HepG2 (cell line): Measurements from ENCODE around the gene PRSS23. TPM values are rescaled to one million over a fixed set of nuclear protein-coding genes. Genes with fewer than 3 reads are reported as not detected.

Source experiments
- ATAC-seq: fragments of 200-7000 bp; cut with Tn5 transposase; 3 replicates; pipeline ENCODE4 v1.9.1; 2020; ENCODE audit warnings: mild to moderate bottlenecking, moderate library complexity
- BruUV-seq: library from RNA; stranded (reverse); fragments of 400-500 nt; replicated peaks from 2 replicates; lab custom pipeline; 2021; lab: Mats Ljungman, UMichigan
- CTCF ChIA-PET: fragments of 300-600 bp; formaldehyde crosslinking; extraction: SDS; loops from one replicate; lab custom pipeline; 2021; ENCODE audit warnings: low total read pairs, inconsistent platforms, low intra/inter-chr PET ratio; lab: Yijun Ruan, JAX
- POLR2A ChIA-PET: fragments of 350-600 bp; sonication (Branson Sonifier 250); formaldehyde crosslinking; loops from one replicate; lab custom pipeline; 2020; ENCODE audit warnings: antibody characterized with exemption, inconsistent platforms; lab: Yijun Ruan, JAX
- DNase-seq: peaks from one replicate; pipeline ENCODE4 v3.0.0-alpha.2; 2015; ENCODE audit warnings: low spot score
- FAIRE-seq: peaks from 3 replicates; lab custom pipeline; 2011; peaks lifted over from hg19 to GRCh38; lab: Jason Lieb, UNC
- H2AFZ ChIP-seq: one replicate; pipeline ENCODE4 v1.6.1; 2011; ENCODE audit warnings: low read length, inconsistent platforms
- H3K27ac ChIP-seq: fragments of 300-600 bp; 3 replicates; pipeline ENCODE4 v1.8.0; 2011; ENCODE audit warnings: mixed run types, mild to moderate bottlenecking, mixed read lengths, low read length, inconsistent platforms; ENCODE audit not compliant: insufficient read depth; ENCODE audit errors: extremely low read length
- H3K27me3 ChIP-seq, 2 experiments: fragments of 200-600 bp in 1 of 2; 2 replicates in 1 of 2; 3 replicates in 1 of 2; pipeline versions ENCODE4 v1.6.0 to v1.8.0; 2011; ENCODE audit warnings: low read length in 2 of 2, mild to moderate bottlenecking in 2 of 2, moderate library complexity in 2 of 2, inconsistent platforms in 1 of 2; ENCODE audit not compliant: insufficient read depth in 2 of 2, control insufficient read depth in 1 of 2
- H3K36me3 ChIP-seq, 2 experiments: fragments of 200-600 bp in 1 of 2; replicated peaks in 1 of 2; 2 replicates in 1 of 2; 3 replicates in 1 of 2; pipeline versions ENCODE4 v1.5.1 to v1.8.0; 2011; ENCODE audit warnings: low read length in 2 of 2, inconsistent platforms in 1 of 2; ENCODE audit not compliant: insufficient read depth in 2 of 2, control insufficient read depth in 1 of 2
- H3K4me1 ChIP-seq: 2 replicates; pipeline ENCODE4 v1.5.1; 2012; ENCODE audit warnings: low read length, inconsistent platforms; ENCODE audit not compliant: insufficient read depth
- H3K4me2 ChIP-seq: 2 replicates; pipeline ENCODE4 v1.6.0; 2011; ENCODE audit warnings: low read depth, low read length, inconsistent platforms
- H3K4me3 ChIP-seq, 3 experiments: fragments of 200-600 bp in 1 of 3; sonication (generic), shearing (Covaris generic) in 1 of 3; replicated peaks in 1 of 3; 2 replicates each; pipeline ENCODE4 v1.5.1; 2011 to 2016; ENCODE audit warnings: low read length in 3 of 3, inconsistent platforms in 2 of 3, low read depth in 2 of 3, mild to moderate bottlenecking in 2 of 3, control low read depth in 1 of 3, mixed read lengths in 1 of 3; ENCODE audit not compliant: insufficient read depth in 1 of 3
- H3K79me2 ChIP-seq: one replicate; pipeline ENCODE4 v1.6.1; 2011; ENCODE audit warnings: low read length, inconsistent platforms; ENCODE audit not compliant: insufficient read depth
- H3K9ac ChIP-seq: 2 replicates; pipeline ENCODE4 v1.6.0; 2011; ENCODE audit warnings: mild to moderate bottlenecking, low read depth, low read length, inconsistent platforms; ENCODE audit not compliant: insufficient read depth
- H3K9me3 ChIP-seq: 2 replicates; pipeline ENCODE4 v1.5.1; 2012; ENCODE audit warnings: mild to moderate bottlenecking, low read length
- H4K20me1 ChIP-seq: 2 replicates; pipeline ENCODE4 v1.6.0; 2011; ENCODE audit warnings: inconsistent platforms, mild to moderate bottlenecking, low read length, moderate library complexity; ENCODE audit not compliant: insufficient read depth
- ASH2L ChIP-seq: fragments of 300-600, 200-600 bp; sonication (generic); IDR thresholded peaks from 2 replicates; pipeline ENCODE4 v1.7.0; 2017; ENCODE audit warnings: low read depth, mild to moderate bottlenecking, moderate library complexity, mixed read lengths, low read length; ENCODE audit not compliant: insufficient read length
- BORCS8-MEF2B ChIP-seq: sonication (generic); formaldehyde crosslinking; IDR thresholded peaks from 2 replicates; pipeline ENCODE4 v1.8.0; 2022; ENCODE audit warnings: mild to moderate bottlenecking, missing genetic modification reagents
- ETV5 ChIP-seq: IDR thresholded peaks from 2 replicates; pipeline ENCODE4 v1.6.1; 2018; ENCODE audit warnings: missing biosample characterization, missing genetic modification reagents, inconsistent platforms, borderline replicate concordance
- KDM2A ChIP-seq: sonication (generic); formaldehyde crosslinking; IDR thresholded peaks from 2 replicates; pipeline ENCODE4 v1.4.0; 2020; ENCODE audit warnings: low read depth, missing genetic modification reagents, borderline replicate concordance
- MBD4 ChIP-seq: IDR thresholded peaks from 2 replicates; pipeline ENCODE4 v1.6.1; 2012; ENCODE audit warnings: low read length, inconsistent platforms, borderline replicate concordance
- PCBP2 ChIP-seq: fragments of 200-400 bp; formaldehyde crosslinking; optimal IDR thresholded peaks from 2 replicates; pipeline ENCODE3; 2018; ENCODE audit warnings: low read length, low read depth; ENCODE audit not compliant: poor library complexity, severe bottlenecking
- THYN1 ChIP-seq: sonication (generic); formaldehyde crosslinking; IDR thresholded peaks from 2 replicates; pipeline ENCODE4 v1.8.1; 2023; ENCODE audit warnings: low read depth, mild to moderate bottlenecking, moderate library complexity, missing genetic modification reagents, borderline replicate concordance
- ZBTB7B ChIP-seq: sonication (generic); formaldehyde crosslinking; IDR thresholded peaks from 2 replicates; pipeline ENCODE4 v1.4.0; 2020; ENCODE audit warnings: missing genetic modification reagents
- ZNF282 ChIP-seq: fragments of 450-650 bp; IDR thresholded peaks from 2 replicates; pipeline ENCODE4 v1.6.1; 2018; ENCODE audit not compliant: partially characterized antibody
- ZNF569 ChIP-seq: sonication (generic); formaldehyde crosslinking; IDR thresholded peaks from 2 replicates; pipeline ENCODE4 v1.5.0; 2020; ENCODE audit warnings: mild to moderate bottlenecking, missing genetic modification reagents, moderate library complexity, borderline replicate concordance
- ZNF891 ChIP-seq: sonication (generic); formaldehyde crosslinking; IDR thresholded peaks from 2 replicates; pipeline ENCODE4 v1.5.0; 2020; ENCODE audit warnings: mild to moderate bottlenecking, missing genetic modification reagents
- ZSCAN31 ChIP-seq: sonication (generic); formaldehyde crosslinking; IDR thresholded peaks from 2 replicates; pipeline ENCODE4 v1.5.0; 2020; ENCODE audit warnings: low read depth, mild to moderate bottlenecking, missing genetic modification reagents
- WGBS: methylation state at CpG from one replicate; pipeline ENCODE4 v1.1.6; 2017; ENCODE audit warnings: low lambda C conversion rate; 5-methylcytosine and 5-hydroxymethylcytosine counted together
- in situ Hi-C: cut with HindIII; loops from 2 replicates; pipeline ENCODE4 v1.10.0; 2017; ENCODE audit warnings: low pct_unique_long_range_greater_than_20kb; ENCODE audit not compliant: extremely low pct_ligation_motif_present
- intact Hi-C: fragments of 100-400 bp; cut with micrococcal nuclease; formaldehyde crosslinking; loops from one replicate; pipeline ENCODE4 v1.10.0; 2022; ENCODE audit not compliant: unreplicated experiment
- polyA plus RNA-seq, 8 experiments: library from polyadenylated mRNA; depleted of rRNA in 3 of 8; stranded (reverse) in 7 of 8; unstranded in 1 of 8; fragments of >200 nt; fragmentation: Illumina TruSeq in 4 of 8; extraction: Trizol in 4 of 8; gene quantifications; 2 replicates each; pipeline versions ENCODE4 v1.2.1 to v1.2.3, GENCODE V29; 2011 to 2016; ENCODE audit warnings: low read depth in 4 of 8, missing spikeins in 1 of 8, mixed read lengths in 1 of 8; ENCODE audit not compliant: insufficient read depth in 1 of 8
- total RNA-seq, 5 experiments: library from RNA; depleted of rRNA; stranded (reverse); fragments of >200 nt; fragmentation: Illumina TruSeq; extraction: Trizol; gene quantifications; 2 replicates each; pipeline ENCODE4 v1.2.3, GENCODE V29; 2016; ENCODE audit warnings: low read depth in 1 of 5
- TF ChIP-seq, protein P1 (sequence below): sonication (generic); formaldehyde crosslinking; IDR thresholded peaks from 2 replicates; pipeline ENCODE4 v1.9.0; 2021; ENCODE audit warnings: mild to moderate bottlenecking, missing genetic modification reagents
- TF ChIP-seq, protein P2 (sequence below): sonication (generic); formaldehyde crosslinking; IDR thresholded peaks from 2 replicates; pipeline ENCODE4 v1.8.0; 2022; ENCODE audit warnings: missing genetic modification reagents, mild to moderate bottlenecking, borderline replicate concordance
- TF ChIP-seq, protein P3 (sequence below): sonication (generic); formaldehyde crosslinking; IDR thresholded peaks from 2 replicates; pipeline ENCODE4 v1.4.0; 2020; ENCODE audit warnings: missing genetic modification reagents

The PRSS23 gene
- total and polyA plus RNA-seq, 2 of the 13 experiments (the other 11 are each of a cell fraction or from before 2014, with no cell fraction given) = 0.20 to 0.30 TPM

DNA sequence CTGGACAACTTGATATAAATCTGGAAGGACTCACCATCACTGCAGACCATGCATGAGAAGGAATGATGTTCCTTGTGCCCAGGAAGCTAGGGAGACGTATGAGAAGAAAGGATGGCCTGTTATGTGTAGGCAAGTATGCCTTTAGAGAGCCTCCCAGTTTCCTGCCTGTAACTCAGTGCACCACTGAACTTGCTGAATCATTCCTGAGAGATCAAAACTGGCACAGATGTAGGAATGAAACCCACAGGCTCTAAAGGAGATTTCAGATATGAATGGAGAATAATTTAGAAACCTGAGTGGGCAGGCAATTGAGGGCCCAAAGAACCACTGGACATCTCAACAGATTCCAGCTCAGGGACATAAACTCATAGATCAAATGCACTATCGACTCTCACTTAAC is 38.4 kb upstream of the PRSS23 start (continued):
- TF ChIP-seq ZNF891 (no peak), PCBP2 (no peak), BORCS8-MEF2B (CRISPR knock-in tag) (no peak), KDM2A (CRISPR knock-in tag) (no peak), ETV5 (no peak), ZNF282 (no peak)
- TF ChIP-seq, protein P1, sequence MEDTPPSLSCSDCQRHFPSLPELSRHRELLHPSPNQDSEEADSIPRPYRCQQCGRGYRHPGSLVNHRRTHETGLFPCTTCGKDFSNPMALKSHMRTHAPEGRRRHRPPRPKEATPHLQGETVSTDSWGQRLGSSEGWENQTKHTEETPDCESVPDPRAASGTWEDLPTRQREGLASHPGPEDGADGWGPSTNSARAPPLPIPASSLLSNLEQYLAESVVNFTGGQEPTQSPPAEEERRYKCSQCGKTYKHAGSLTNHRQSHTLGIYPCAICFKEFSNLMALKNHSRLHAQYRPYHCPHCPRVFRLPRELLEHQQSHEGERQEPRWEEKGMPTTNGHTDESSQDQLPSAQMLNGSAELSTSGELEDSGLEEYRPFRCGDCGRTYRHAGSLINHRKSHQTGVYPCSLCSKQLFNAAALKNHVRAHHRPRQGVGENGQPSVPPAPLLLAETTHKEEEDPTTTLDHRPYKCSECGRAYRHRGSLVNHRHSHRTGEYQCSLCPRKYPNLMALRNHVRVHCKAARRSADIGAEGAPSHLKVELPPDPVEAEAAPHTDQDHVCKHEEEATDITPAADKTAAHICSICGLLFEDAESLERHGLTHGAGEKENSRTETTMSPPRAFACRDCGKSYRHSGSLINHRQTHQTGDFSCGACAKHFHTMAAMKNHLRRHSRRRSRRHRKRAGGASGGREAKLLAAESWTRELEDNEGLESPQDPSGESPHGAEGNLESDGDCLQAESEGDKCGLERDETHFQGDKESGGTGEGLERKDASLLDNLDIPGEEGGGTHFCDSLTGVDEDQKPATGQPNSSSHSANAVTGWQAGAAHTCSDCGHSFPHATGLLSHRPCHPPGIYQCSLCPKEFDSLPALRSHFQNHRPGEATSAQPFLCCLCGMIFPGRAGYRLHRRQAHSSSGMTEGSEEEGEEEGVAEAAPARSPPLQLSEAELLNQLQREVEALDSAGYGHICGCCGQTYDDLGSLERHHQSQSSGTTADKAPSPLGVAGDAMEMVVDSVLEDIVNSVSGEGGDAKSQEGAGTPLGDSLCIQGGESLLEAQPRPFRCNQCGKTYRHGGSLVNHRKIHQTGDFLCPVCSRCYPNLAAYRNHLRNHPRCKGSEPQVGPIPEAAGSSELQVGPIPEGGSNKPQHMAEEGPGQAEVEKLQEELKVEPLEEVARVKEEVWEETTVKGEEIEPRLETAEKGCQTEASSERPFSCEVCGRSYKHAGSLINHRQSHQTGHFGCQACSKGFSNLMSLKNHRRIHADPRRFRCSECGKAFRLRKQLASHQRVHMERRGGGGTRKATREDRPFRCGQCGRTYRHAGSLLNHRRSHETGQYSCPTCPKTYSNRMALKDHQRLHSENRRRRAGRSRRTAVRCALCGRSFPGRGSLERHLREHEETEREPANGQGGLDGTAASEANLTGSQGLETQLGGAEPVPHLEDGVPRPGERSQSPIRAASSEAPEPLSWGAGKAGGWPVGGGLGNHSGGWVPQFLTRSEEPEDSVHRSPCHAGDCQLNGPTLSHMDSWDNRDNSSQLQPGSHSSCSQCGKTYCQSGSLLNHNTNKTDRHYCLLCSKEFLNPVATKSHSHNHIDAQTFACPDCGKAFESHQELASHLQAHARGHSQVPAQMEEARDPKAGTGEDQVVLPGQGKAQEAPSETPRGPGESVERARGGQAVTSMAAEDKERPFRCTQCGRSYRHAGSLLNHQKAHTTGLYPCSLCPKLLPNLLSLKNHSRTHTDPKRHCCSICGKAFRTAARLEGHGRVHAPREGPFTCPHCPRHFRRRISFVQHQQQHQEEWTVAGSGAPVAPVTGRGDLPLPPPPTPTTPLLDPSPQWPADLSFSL = no peak

DNA sequence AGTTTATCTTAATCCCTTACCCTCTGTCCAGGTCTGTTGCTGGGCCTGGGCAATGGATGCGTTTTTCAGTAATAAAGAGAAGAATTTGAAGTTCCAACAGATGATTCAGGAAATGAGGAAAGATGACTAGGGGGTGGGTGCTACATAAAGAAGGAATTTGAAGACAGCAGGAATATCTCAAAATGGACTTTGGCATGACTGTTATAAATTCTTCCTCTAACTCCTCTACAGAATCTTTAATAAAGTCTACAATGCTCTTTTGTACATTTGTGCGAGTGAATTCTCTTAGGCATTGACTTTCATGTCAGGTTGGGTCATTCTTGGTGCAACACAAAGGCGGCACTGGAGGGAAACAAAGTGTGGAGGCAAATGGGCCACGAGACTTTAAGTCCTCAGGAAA is 35.1 kb upstream of the PRSS23 start:
- Histone ChIP-seq H4K20me1 (no peaks in the 10 kb centered on the region), H3K27ac (no peak overlapping the region), H3K36me3 (no peaks in the 10 kb centered on the region), H3K79me2 (no peaks in the 10 kb centered on the region), H3K4me3 (no peak overlapping the region), H3K4me2 (no peak overlapping the region), H3K4me1 (no peaks in the 10 kb centered on the region), H3K9me3 (no peaks in the 10 kb centered on the region), H3K9ac (no peak overlapping the region), H3K27me3 (0 out of 5 replicates have a peak, but pooled peaks cover 0 to 3% of the 10 kb centered on the region in 2 experiments), H2AFZ (no peak overlapping the region)
- CTCF ChIA-PET = no interaction called here
- intact Hi-C loops (no loop called here), in situ Hi-C loops (no loop called here)
- DNase-seq (no peak), FAIRE-seq (no peak), ATAC-seq (no peak)
- POLR2A ChIA-PET = no interaction called here
- no TSS peak for BruUV-seq
- 1% methylated on average over 4 of the region's 4 CpGs for WGBS
- TF ChIP-seq ZSCAN31 (CRISPR knock-in tag) (no peak), THYN1 (no peak), ZBTB7B (CRISPR knock-in tag) (no peak), ASH2L (no peak), MBD4 (no peak), ZNF569 (CRISPR knock-in tag) (no peak)
- TF ChIP-seq, protein P2, sequence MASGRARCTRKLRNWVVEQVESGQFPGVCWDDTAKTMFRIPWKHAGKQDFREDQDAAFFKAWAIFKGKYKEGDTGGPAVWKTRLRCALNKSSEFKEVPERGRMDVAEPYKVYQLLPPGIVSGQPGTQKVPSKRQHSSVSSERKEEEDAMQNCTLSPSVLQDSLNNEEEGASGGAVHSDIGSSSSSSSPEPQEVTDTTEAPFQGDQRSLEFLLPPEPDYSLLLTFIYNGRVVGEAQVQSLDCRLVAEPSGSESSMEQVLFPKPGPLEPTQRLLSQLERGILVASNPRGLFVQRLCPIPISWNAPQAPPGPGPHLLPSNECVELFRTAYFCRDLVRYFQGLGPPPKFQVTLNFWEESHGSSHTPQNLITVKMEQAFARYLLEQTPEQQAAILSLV = no peak
- TF ChIP-seq, protein P3, sequence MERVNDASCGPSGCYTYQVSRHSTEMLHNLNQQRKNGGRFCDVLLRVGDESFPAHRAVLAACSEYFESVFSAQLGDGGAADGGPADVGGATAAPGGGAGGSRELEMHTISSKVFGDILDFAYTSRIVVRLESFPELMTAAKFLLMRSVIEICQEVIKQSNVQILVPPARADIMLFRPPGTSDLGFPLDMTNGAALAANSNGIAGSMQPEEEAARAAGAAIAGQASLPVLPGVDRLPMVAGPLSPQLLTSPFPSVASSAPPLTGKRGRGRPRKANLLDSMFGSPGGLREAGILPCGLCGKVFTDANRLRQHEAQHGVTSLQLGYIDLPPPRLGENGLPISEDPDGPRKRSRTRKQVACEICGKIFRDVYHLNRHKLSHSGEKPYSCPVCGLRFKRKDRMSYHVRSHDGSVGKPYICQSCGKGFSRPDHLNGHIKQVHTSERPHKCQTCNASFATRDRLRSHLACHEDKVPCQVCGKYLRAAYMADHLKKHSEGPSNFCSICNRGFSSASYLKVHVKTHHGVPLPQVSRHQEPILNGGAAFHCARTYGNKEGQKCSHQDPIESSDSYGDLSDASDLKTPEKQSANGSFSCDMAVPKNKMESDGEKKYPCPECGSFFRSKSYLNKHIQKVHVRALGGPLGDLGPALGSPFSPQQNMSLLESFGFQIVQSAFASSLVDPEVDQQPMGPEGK (CRISPR knock-in tag) = no peak
